Measurements from ENCODE around the gene ARRDC1.

The ARRDC1 gene

DNA sequence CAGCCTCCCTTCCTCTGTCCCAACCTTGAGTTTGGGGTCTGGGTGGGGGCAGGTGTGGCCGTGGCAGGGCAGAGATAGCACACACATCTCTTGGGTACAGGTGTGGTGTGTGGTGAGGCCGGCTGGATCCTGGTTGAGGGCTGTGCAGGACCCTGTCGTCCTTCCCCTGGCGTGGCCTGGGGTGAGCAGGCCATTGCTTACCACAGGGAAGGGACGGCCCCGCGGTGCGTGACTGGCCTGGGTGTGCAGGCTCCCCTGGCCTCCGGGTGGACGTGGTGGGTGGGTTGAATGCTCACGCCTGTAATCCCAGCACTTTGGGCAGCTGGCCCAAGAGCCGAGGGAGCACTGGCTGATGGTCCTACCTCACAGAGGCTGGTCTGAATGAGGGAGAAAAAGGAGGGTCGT is 1.2 kb downstream of the ARRDC1 start:
- Histone ChIP-seq H3K36me3 (no peaks in the 10 kb centered on the region), H3K27me3 (ENCODE audit: insufficient read depth, low read depth, severe bottlenecking) (no peaks in the 10 kb centered on the region), H3K9me3 (ENCODE audit: severe bottlenecking) (no peaks in the 10 kb centered on the region), H3K4me3 (ENCODE audit: low read depth, low read length) (peak overlapping the region; percentile 42), H3K27ac (no peak overlapping the region)
- TF ChIP-seq, protein P1, sequence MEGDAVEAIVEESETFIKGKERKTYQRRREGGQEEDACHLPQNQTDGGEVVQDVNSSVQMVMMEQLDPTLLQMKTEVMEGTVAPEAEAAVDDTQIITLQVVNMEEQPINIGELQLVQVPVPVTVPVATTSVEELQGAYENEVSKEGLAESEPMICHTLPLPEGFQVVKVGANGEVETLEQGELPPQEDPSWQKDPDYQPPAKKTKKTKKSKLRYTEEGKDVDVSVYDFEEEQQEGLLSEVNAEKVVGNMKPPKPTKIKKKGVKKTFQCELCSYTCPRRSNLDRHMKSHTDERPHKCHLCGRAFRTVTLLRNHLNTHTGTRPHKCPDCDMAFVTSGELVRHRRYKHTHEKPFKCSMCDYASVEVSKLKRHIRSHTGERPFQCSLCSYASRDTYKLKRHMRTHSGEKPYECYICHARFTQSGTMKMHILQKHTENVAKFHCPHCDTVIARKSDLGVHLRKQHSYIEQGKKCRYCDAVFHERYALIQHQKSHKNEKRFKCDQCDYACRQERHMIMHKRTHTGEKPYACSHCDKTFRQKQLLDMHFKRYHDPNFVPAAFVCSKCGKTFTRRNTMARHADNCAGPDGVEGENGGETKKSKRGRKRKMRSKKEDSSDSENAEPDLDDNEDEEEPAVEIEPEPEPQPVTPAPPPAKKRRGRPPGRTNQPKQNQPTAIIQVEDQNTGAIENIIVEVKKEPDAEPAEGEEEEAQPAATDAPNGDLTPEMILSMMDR (IDR thresholded peaks at IDR 0.05; ENCODE audit: low read depth, low read length): no peak
- DNase-seq: no peak

DNA sequence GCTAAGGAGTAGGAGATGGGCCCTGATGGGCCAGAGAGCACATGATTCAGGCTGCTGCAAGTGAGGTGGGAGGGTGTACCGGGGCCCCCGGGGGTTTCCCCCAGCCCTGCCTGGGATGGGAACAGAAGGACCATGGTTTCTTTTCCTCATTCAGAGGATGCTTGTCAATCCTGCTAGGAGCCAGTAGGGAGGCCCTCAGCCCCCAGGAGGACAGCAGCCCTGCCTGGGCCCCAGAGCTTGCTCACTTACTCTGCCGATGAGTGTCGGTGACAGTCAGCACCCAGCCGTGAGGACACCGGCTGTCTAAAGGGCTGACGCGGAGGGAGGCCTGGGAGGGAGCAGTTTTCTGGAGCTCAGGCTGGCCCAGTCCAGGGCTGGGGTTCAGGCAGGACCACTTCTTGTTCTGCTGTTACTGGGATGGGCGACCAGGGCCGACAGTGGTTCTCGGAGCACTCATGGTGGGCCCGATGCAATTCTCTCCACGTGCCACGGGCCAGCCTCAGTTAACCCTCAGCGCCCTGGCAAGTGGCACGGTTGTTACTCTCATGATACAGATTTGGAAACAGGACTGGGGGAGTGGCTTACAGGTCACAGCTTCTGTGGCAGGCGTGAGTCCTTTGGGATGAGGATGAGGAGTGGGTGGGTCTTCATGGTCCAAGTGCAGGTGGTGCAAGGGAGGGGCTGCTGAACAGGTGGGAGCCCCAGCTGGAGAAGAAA is 1.8 kb downstream of the ARRDC1 start:
- no peak for DNase-seq
- Histone ChIP-seq H3K27me3 (ENCODE audit: insufficient read depth, low read depth, severe bottlenecking) (no peaks in the 10 kb centered on the region), H3K36me3 (no peaks in the 10 kb centered on the region), H3K4me3 (ENCODE audit: low read depth, low read length) (no peak overlapping the region), H3K27ac (no peak overlapping the region), H3K9me3 (ENCODE audit: severe bottlenecking) (no peaks in the 10 kb centered on the region)
- TF ChIP-seq, protein P1 (IDR thresholded peaks at IDR 0.05; ENCODE audit: low read depth, low read length): no peak

DNA sequence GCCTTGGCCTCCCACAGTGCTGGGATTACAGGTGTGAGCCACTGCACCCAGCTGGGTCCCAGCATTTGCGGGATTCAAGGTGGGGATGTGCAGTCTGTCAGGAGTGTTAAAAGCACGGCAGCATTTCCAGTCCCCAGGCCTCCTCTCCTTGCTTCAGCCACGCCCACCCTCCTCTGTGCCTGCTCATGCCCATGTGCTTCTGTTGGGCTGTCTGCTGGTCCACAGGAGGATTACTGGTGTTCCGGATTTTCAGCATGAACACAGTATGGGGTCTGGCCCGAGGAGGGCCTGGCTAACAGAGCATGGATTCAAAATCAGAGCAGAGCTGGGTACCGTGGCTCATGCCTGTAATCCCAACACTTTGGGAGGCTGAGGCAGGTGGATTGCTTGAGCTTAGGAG is 5.5 kb downstream of the ARRDC1 start:
- Histone ChIP-seq H3K27me3 (ENCODE audit: insufficient read depth, low read depth, severe bottlenecking) (no peaks in the 10 kb centered on the region), H3K4me3 (ENCODE audit: low read depth, low read length) (no peak overlapping the region), H3K36me3 (peaks cover 22% of the 10 kb centered on the region), H3K9me3 (ENCODE audit: severe bottlenecking) (no peaks in the 10 kb centered on the region), H3K27ac (peak overlapping the region; percentile 19; the same call in 1 of the 2 replicates)
- DNase-seq: peak; percentile 62
- TF ChIP-seq, protein P1 (IDR thresholded peaks at IDR 0.05; ENCODE audit: low read depth, low read length): no peak

DNA sequence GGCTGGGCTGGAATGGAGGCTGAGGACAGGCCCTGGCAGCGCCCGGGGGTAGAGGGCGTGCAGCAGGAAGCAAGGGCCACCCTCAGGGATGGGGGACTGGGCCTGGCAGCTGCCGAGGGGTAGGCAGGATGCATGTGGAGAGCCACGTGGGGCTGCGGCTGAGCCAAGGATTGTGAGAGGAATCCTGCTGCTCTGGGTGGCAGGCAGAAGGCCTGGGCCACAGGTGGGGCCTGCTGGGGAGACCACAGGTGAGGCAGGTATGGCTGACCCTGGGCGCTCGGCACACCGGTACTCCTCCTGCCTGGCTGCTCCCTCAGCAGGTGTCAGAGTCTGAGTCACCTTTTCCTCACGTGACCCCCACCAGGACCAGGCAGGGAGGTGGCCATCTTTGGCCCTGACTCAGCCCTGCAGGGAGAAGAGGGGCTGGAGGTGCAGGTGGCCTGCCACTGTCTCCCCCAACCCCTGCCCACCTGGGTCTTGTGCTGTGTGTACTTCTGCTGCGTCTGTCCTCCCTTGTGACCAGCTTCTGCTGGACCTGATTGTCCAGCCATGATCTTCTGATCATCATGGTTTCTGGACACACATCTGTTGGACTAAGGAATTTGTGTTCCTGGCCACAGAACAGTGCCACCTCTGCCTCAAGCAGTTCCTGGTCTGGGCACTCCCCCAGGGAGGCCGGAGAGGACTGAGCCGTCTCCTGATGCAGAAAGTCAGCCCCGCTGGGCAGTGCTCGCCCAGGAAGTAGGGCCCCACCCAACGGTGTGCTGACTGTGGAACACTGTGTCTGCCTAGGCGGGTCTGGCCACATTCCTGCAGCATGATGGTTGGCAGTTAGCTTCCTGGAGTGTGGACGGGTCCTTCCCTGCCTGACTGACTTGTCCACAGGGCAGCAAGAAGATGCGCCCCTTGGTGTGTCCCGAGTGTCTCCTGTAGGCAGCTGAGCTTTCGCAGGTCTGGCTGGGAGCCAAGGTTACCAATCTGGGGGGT is 6.4 kb downstream of the ARRDC1 start:
- Histone ChIP-seq H3K27ac (peak overlapping the region; percentile 19; the same call in 1 of the 2 replicates), H3K9me3 (ENCODE audit: severe bottlenecking) (no peaks in the 10 kb centered on the region), H3K4me3 (ENCODE audit: low read depth, low read length) (no peak overlapping the region), H3K36me3 (peaks cover 32% of the 10 kb centered on the region), H3K27me3 (ENCODE audit: insufficient read depth, low read depth, severe bottlenecking) (no peaks in the 10 kb centered on the region)
- TF ChIP-seq, protein P1 (IDR thresholded peaks at IDR 0.05; ENCODE audit: low read depth, low read length): no peak
- no peak for DNase-seq

DNA sequence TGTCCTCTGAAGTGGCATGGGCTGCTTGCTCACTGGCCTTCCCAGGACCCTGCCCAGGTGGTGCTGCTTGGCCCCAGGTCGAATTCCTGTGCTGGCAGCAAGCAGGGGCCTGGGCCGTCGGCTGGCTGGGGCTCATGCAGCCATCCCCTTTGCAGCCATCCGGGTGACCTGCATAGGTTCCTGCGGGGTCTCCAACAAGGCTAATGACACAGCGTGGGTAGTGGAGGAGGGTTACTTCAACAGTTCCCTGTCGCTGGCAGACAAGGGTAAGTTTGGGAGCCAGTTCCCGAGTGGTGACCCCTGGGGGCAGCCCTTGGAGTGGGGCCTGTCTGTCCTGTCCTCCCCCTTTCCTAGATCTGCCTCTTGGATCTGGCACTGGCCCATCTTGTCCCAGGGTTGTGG is 7.3 kb downstream of the ARRDC1 start:
- Histone ChIP-seq H3K9me3 (ENCODE audit: severe bottlenecking) (no peaks in the 10 kb centered on the region), H3K4me3 (ENCODE audit: low read depth, low read length) (no peak overlapping the region), H3K27me3 (ENCODE audit: insufficient read depth, low read depth, severe bottlenecking) (no peaks in the 10 kb centered on the region), H3K36me3 (peaks cover 40% of the 10 kb centered on the region), H3K27ac (no peak overlapping the region)
- TF ChIP-seq, protein P1 (IDR thresholded peaks at IDR 0.05; ENCODE audit: low read depth, low read length): no peak
- DNase-seq: no peak
